Spinal cord (tissue), 10 donors: ENCODE results near the gene C14orf132. TPM values are rescaled to one million over a fixed set of nuclear protein-coding genes. Genes with fewer than 3 reads are reported as not detected.

Source experiments
- DNase-seq, 6 donors: peaks; one replicate each; pipeline versions ENCODE4 v3.0.0 to v3.0.0-alpha.2; 2013 to 2015; ENCODE audit warnings: low spot score in 6 of 6, low read depth in 4 of 6
- H3K27ac ChIP-seq: one replicate; pipeline ENCODE4 v1.5.1; 2013; ENCODE audit warnings: low read depth, low read length, control low read depth
- H3K27me3 ChIP-seq: one replicate; pipeline ENCODE4 v1.6.1; 2013; ENCODE audit warnings: low read length; ENCODE audit not compliant: control insufficient read depth, insufficient read depth
- H3K36me3 ChIP-seq: one replicate; pipeline ENCODE4 v1.6.1; 2013; ENCODE audit warnings: low read length; ENCODE audit not compliant: control insufficient read depth, insufficient read depth
- H3K4me1 ChIP-seq: one replicate; pipeline ENCODE4 v1.6.1; 2013; ENCODE audit warnings: low read length; ENCODE audit not compliant: control insufficient read depth, insufficient read depth
- H3K4me3 ChIP-seq: one replicate; pipeline ENCODE4 v1.5.1; 2013; ENCODE audit warnings: low read depth, low read length, control low read depth
- H3K9me3 ChIP-seq: one replicate; pipeline ENCODE4 v1.6.1; 2013; ENCODE audit warnings: low read length; ENCODE audit not compliant: control insufficient read depth, insufficient read depth
- WGBS: methylation state at CpG from one replicate; pipeline ENCODE4 v1.1.5; 2013; ENCODE audit warnings: missing lambda C conversion rate; ENCODE audit not compliant: insufficient coverage; 5-methylcytosine and 5-hydroxymethylcytosine counted together
- polyA plus RNA-seq, 2 donors: library from polyadenylated mRNA; unstranded; fragments of 120-200 nt; gene quantifications; one replicate each; pipeline ENCODE4 v1.2.1, GENCODE V29; 2013; ENCODE audit not compliant: insufficient read length in 2 of 2
- total RNA-seq, 2 donors: library from RNA; depleted of rRNA in 1 of 2; stranded (reverse); fragments of 120-200 nt in 1 of 2; fragments of >200 nt in 1 of 2; gene quantifications; one replicate each; pipeline versions ENCODE4 v1.2.3 to v1.2.4, GENCODE V29; 2013 to 2014
- donor health status: healthy.

Gene C14orf132
- total and polyA plus RNA-seq, 4 donors = 33.3 to 125 (median 76.0) TPM

DNA sequence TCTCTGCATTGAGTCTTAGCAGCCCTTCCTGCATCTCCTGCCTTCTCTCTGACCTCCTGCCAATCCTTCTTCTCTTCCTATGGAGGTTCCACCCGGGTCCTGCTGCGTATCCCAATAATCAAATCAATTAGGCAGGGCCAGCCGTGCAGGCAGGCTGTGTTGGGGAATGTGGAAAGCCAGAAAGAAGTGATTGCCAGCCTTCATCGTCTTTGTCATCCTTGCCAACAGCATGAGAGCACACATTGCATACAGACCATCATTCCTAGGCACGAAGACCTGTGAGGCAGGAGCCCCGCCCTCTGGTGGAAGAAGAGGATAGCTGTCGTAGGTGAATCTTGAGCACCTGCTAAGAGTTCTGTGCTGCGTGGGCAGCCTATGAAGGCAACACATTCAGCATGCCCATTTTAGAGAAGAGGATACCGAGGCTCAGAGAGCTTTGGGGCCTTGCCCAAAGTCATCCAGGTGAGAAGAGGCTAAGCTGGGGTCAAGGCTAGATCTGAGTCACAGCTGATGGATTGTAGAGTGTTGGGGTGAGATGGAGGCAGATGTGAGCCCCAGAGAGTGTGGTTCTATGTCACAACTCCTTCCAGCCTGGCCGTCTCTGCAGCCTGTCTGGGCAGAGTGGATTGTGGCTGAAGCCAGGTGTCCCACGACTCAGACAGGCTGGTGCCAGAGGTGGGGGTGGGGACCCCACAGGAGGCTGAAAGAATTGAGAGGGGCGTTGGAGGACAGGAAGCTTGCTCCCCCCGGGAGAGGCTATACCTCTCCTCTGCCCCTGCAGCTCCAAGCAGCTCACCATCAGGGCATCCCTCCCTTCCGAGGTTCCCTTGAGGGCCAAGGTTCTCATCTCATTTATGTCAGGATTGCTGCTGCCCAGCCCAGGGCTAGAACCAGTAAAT, 12.7 kb downstream of the C14orf132 start:
- DNase-seq = no peak
- Histone ChIP-seq H3K9me3 (no peaks in the 10 kb centered on the region), H3K27me3 (no peaks in the 10 kb centered on the region), H3K36me3 (peaks cover 4% of the 10 kb centered on the region), H3K4me1 (peaks cover 54% of the 10 kb centered on the region), H3K4me3 (no peak overlapping the region), H3K27ac (no peak overlapping the region)
- WGBS = 85% methylated on average over 6 of the region's 14 CpGs

DNA sequence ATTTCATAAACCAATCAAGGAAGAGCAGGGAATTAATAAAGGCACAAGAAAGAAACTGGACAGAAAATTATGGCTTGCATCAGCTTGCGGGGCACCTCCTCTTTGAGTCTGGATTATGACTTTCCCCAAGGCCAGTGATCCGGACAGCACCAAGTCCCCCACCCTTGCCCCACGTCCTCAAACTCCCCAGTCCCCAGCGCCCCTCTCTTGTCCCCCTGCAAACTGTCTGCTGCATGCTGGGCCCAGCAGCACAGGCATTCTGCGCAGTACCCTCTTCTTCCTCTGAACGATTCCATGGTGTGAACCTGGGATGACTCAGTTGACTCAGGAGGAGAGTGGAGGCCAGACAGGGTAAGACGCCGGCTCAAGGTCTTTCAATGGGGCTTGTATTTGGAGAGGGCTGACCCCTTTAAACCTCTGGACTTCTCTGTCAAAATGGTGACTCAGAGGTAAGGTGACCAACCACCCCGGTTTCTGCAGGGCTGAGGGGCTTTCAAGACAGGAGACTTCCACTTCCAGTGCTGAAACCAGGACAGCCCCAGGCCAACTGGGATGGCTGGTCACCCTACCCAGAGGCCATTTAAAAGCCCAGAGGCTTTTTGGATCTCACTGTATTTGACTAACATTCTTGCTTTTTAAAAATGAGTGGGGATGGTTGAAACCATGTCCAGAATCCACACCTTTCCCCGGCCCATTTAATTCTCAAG, 13.5 kb downstream of the C14orf132 start:
- no peak overlapping the region for H3K27ac ChIP-seq

DNA sequence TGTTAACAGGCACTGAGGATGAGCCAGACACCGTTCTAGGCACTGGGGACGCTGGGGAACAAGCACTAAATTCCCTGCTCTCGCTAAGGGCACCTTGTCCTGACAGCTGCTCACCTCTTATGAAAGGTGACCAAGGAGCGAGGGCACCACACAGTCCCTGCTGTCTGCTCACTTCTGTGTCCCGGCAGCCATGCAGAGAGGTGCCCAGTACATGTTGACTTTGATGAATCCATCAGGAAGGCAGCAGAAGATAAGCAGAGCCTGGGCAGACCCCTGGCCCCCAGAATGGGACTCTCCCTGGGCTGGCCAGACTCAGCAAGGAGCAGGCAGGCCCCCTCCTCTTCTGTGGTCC, 14.1 kb downstream of the C14orf132 start:
- 87% methylated on average over 5 of the region's 5 CpGs for WGBS
- Histone ChIP-seq H3K36me3 (peaks cover 4% of the 10 kb centered on the region), H3K4me1 (peaks cover 59% of the 10 kb centered on the region), H3K27me3 (no peaks in the 10 kb centered on the region), H3K27ac (peak overlapping the region; percentile 4), H3K9me3 (no peaks in the 10 kb centered on the region), H3K4me3 (no peak overlapping the region)
- DNase-seq = no peak

More for the DNA sequence above, 13.5 kb downstream of the C14orf132 start:
- Histone ChIP-seq H3K36me3 (peaks cover 4% of the 10 kb centered on the region), H3K4me3 (no peak overlapping the region), H3K9me3 (no peaks in the 10 kb centered on the region), H3K27me3 (no peaks in the 10 kb centered on the region), H3K4me1 (peaks cover 59% of the 10 kb centered on the region)
- WGBS = 93% methylated on average over 7 of the region's 10 CpGs
- no peak for DNase-seq

DNA sequence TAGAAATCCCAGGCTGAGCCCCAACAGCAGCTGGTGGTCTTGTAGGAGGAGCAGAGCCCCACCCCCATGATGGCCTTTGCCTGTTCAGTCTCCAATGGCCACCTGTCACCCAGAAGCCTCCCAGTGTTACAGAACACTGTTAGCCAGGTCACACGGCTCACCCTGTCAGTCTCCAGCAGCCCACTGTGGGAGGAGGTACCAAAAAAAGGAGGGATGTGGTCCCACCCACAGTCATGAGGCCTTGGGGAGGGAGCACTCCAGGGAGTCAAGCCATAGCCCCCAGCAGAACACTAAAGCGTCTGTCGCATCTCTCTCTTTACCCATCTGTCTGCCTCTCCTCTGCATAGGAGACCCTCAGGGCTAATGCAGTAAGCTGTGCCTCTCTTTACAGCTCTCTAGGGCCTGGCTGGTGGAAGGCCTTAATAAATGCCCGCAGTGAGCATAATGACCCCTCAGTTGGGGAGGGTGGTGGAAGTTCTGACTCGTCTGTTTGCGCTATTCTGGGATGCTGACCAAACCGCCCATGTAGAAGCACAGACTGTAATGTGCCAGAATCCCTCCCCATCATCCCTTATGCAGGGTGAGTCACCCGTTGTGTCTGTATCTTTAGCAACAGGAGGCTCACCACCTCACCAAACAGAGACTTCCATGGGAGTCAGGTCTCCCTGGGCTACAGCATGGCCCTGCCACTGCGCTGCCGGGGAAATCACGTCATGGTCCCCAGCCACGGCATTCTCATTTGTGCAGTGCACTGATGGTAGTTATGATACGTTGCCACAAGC, 14.6 kb downstream of the C14orf132 start:
- Histone ChIP-seq H3K4me1 (peaks cover 62% of the 10 kb centered on the region), H3K36me3 (peaks cover 4% of the 10 kb centered on the region), H3K4me3 (no peak overlapping the region), H3K9me3 (no peaks in the 10 kb centered on the region), H3K27ac (peak overlapping the region; percentile 62), H3K27me3 (no peaks in the 10 kb centered on the region)
- peak in 3 of 6 donors; percentile 58 to 85 (median 81) for DNase-seq
- WGBS = 37% methylated on average over 9 of the region's 13 CpGs

DNA sequence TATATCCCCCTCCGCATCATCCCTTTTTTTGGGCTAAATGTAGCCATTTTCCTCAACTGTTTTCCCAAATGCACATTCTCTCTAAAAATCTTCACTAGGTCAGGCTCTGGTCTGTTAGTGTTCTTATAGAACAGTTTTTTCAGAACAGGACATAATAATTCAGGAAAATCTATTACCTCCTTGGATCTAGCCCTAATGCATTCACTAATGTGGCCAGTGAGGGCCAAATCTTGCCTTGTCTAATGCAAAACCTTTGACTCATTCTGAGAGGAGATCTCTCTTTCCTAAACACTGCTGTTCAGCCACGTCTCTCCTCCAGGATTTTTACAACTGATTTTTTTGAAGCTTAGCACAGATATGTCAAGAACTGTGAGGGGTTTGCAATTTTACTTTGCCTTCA, 15.5 kb downstream of the C14orf132 start:
- no CpG with 5 or more reads among the region's 2 CpGs for WGBS
- Histone ChIP-seq H3K27ac (no peak overlapping the region), H3K4me1 (peaks cover 66% of the 10 kb centered on the region), H3K4me3 (no peak overlapping the region), H3K27me3 (no peaks in the 10 kb centered on the region), H3K36me3 (peaks cover 4% of the 10 kb centered on the region), H3K9me3 (no peaks in the 10 kb centered on the region)
- no peak for DNase-seq

DNA sequence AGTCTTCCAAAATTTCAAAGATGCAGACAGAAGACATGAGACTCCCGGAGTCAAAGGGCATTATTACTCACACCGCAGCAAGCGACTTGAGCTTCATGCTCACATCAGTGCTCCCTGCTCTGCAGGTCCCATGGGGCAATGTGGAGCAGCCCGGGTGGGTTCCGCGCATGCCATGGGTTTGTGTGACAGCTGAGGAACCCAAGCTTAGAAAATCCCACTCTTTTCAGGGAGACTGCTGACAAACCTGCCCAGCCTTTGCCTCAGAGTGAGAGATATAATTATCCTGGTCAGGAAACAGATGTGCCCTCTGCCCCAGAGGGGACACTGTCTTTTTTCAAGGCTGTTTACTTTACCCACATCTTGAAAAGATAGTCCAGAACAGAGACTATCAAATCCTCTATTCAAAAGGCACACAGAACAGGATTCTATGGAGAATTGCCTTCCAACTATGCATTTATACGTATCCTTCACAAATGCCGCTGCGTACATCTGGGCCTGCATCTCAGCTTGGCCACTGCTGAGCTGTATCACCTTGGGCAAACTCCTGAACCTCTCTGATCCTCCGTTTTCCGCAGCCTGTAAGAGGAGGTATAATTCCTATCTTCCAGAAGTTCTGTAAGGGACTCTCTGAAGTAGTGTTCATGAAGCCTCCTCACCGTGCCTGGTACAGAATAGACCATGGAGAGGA, 16.0 kb downstream of the C14orf132 start:
- peaks cover 4% of the 10 kb centered on the region for H3K36me3 ChIP-seq
- H3K4me3 ChIP-seq = no peak overlapping the region
- 73% methylated on average over 11 of the region's 12 CpGs for WGBS
- peak overlapping the region; percentile 68 for H3K27ac ChIP-seq
- peaks cover 72% of the 10 kb centered on the region for H3K4me1 ChIP-seq
- H3K9me3 ChIP-seq = no peaks in the 10 kb centered on the region
- no peak for DNase-seq
- no peaks in the 10 kb centered on the region for H3K27me3 ChIP-seq

DNA sequence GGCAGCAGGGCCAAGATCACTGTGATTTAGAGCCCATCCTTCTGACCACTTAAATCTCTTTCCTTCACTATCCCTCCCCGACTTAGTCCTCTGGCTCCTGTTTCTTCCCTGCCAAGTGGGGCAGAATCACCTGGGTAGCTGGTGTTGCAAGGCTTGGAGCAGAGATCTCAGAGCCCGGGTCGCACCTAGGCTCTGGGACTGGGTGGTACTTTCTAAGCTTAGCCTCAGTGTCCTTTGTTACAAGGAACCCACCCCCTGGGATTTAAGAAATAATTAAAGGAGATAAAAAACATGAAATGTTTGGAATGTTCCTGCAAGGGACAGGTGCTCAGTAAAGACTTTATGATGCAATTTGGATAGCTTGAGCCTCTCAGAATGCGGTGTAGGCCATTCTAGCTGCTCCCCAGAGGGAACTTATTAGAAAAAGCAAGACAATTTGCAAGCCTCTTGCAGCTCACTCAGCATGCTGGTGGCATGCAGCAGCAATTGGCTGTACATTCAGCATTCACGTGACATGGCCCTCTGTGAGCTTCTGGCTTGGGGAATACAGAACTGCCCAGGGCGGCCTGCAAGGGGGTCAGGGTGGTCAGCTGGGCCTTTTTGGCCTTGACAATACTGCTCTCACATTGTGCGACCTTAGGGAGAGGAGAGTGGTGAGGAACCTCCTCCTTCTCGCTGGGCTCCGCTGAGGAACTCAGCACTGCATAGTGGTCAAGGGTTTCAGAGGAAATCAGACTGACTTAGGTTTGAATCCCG, 16.8 kb downstream of the C14orf132 start:
- no peak overlapping the region for H3K4me3 ChIP-seq
- H3K4me1 ChIP-seq = peaks cover 79% of the 10 kb centered on the region

DNA sequence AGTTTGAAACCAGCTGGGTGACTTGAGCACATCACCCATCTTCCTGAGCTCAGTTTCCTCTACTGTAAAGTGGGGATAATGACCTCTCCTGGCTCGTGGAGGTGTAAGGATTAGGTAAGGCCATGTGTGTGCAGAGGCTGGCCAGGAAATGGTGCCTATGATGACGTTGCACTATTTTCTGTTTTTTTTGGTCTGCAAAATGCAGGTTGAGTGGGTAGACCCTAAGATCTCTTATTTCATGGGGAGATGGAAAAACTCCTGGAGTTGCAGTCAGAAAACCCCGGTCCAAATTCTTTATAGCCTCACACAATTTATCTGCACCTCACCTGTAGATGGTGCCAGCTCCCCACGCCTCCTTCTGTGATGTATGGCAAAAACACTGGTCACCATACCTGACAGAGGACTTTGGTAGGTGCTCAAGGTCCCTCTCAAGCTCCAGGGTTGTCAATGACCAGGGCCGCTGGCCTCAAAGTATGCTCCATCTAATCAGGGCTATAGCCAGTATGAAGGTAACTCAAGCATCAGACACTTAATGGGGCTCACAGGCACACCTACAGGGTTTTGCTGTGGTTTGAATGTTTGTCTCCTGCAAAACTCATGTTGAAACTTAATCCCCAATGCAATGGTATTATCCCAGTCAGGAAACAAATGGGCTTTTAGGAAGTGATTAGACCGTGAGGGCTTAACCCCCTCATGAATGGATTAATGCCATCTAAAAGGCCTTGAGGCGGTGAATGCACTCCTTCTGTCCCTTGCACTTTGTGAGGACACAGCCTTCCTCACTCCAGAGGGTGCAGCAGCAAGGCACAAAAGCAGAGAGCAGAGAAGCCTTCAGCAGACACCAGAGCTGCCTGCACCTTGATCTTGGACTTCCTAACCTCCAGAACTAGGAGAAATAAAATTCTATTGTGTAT, 17.6 kb downstream of the C14orf132 start:
- no peak for DNase-seq
- Histone ChIP-seq H3K9me3 (no peaks in the 10 kb centered on the region), H3K27ac (peak overlapping the region; percentile 68), H3K4me1 (peaks cover 72% of the 10 kb centered on the region), H3K4me3 (no peak overlapping the region), H3K36me3 (peaks cover 1% of the 10 kb centered on the region), H3K27me3 (no peaks in the 10 kb centered on the region)
- 82% methylated on average over 4 of the region's 7 CpGs for WGBS

More for the DNA sequence above, 16.8 kb downstream of the C14orf132 start:
- Histone ChIP-seq H3K27ac (peak overlapping the region; percentile 68), H3K27me3 (no peaks in the 10 kb centered on the region), H3K9me3 (no peaks in the 10 kb centered on the region), H3K36me3 (peaks cover 4% of the 10 kb centered on the region)
- DNase-seq = peak in 3 of 6 donors; percentile 64 to 88 (median 82)
- 36% methylated on average over 7 of the region's 10 CpGs for WGBS
